GM12878 (cell line): ENCODE data around the gene SNRPD2. TPM values are rescaled to one million over a fixed set of nuclear protein-coding genes. Genes with fewer than 3 reads are reported as not detected.

Source experiments
- ATAC-seq: fragments of 200-7000 bp; cut with Tn5 transposase; 3 replicates; pipeline ENCODE4 v1.9.1; 2020; ENCODE audit warnings: mild to moderate bottlenecking, moderate library complexity
- BruUV-seq: library from RNA; stranded (reverse); fragments of 400-500 nt; replicated peaks from 2 replicates; lab custom pipeline; 2021; lab: Mats Ljungman, UMichigan
- CTCF ChIA-PET: fragments of 300-600 bp; sonication (Branson Sonifier 250); formaldehyde crosslinking; extraction: SDS; loops from one replicate; lab custom pipeline; 2021; ENCODE audit warnings: inconsistent platforms; lab: Yijun Ruan, JAX
- POLR2A ChIA-PET: fragments of 350-600 bp; formaldehyde crosslinking; extraction: SDS; loops from one replicate; lab custom pipeline; 2021; ENCODE audit warnings: inconsistent platforms; lab: Charles Lee
- RAD21 ChIA-PET: fragments of 300-600 bp; sonication (Branson Sonifier 250); formaldehyde crosslinking; loops from one replicate; lab custom pipeline; 2023; ENCODE audit warnings: antibody characterized with exemption; ENCODE audit not compliant: unreplicated experiment; lab: Charles Lee
- SMC1A ChIA-PET: fragments of 300-600 bp; sonication (Branson Sonifier 250); formaldehyde crosslinking; loops from one replicate; lab custom pipeline; 2023; ENCODE audit not compliant: unreplicated experiment, uncharacterized antibody; lab: Charles Lee
- DNase-seq: peaks from one replicate; pipeline ENCODE4 v3.0.0-alpha.2; 2011; ENCODE audit warnings: low read depth, low spot score
- FAIRE-seq: peaks from 3 replicates; lab custom pipeline; 2011; peaks lifted over from hg19 to GRCh38; lab: Jason Lieb, UNC
- H2AFZ ChIP-seq: 2 replicates; pipeline ENCODE4 v1.6.0; 2011; ENCODE audit warnings: low read depth, low read length, control low read depth; ENCODE audit not compliant: control insufficient read depth
- H3K27ac ChIP-seq: 2 replicates; pipeline ENCODE4 v1.5.1; 2011; ENCODE audit warnings: control low read depth; ENCODE audit not compliant: control insufficient read depth, insufficient read depth
- H3K27me3 ChIP-seq, 2 experiments: replicated peaks in 1 of 2; 2 replicates each; pipeline versions ENCODE4 v1.6.0 to v1.6.1; 2011; ENCODE audit warnings: low read length in 1 of 2; ENCODE audit not compliant: control insufficient read depth in 2 of 2, insufficient read depth in 2 of 2
- H3K36me3 ChIP-seq, 2 experiments: 2 replicates each; pipeline ENCODE4 v1.5.1; 2011; ENCODE audit warnings: low read length in 1 of 2; ENCODE audit not compliant: control insufficient read depth in 2 of 2, insufficient read depth in 2 of 2
- H3K4me1 ChIP-seq: 2 replicates; pipeline ENCODE4 v1.6.1; 2011; ENCODE audit warnings: mild to moderate bottlenecking, low read length, moderate library complexity, mixed read lengths; ENCODE audit not compliant: control insufficient read depth, insufficient read depth
- H3K4me2 ChIP-seq: 2 replicates; pipeline ENCODE4 v1.6.0; 2011; ENCODE audit warnings: control low read depth; ENCODE audit not compliant: control insufficient read depth, insufficient read depth
- H3K4me3 ChIP-seq: fragments of 200-600 bp; sonication (generic); 2 replicates; pipeline ENCODE4 v1.5.1; 2016
- H3K79me2 ChIP-seq: 2 replicates; pipeline ENCODE4 v1.6.0; 2011; ENCODE audit warnings: low read length; ENCODE audit not compliant: control insufficient read depth, insufficient read depth
- H3K9ac ChIP-seq: 2 replicates; pipeline ENCODE4 v1.8.0; 2011; ENCODE audit warnings: low read length, control low read depth, mixed read lengths; ENCODE audit not compliant: control insufficient read depth, insufficient read depth
- H3K9me3 ChIP-seq: replicated peaks from 3 replicates; pipeline ENCODE4 v1.5.1; 2011; ENCODE audit warnings: mild to moderate bottlenecking, low read length; ENCODE audit not compliant: control insufficient read depth, insufficient read depth
- H4K20me1 ChIP-seq: 2 replicates; pipeline ENCODE4 v1.6.0; 2011; ENCODE audit not compliant: control insufficient read depth, insufficient read depth
- NKRF ChIP-seq: fragments of 450-650 bp; conservative IDR thresholded peaks from 2 replicates; pipeline ENCODE4 v1.6.1; 2017; ENCODE audit warnings: mild to moderate bottlenecking, moderate library complexity
- TCF3 ChIP-seq: IDR thresholded peaks from 2 replicates; pipeline ENCODE4 v1.6.1; 2012; ENCODE audit warnings: low read depth, mild to moderate bottlenecking, low read length, borderline replicate concordance; ENCODE audit not compliant: insufficient read depth
- WGBS: methylation state at CpG from one replicate; pipeline ENCODE4 v1.1.6; 2016; ENCODE audit warnings: low lambda C conversion rate; ENCODE audit not compliant: insufficient replicate concordance, insufficient coverage; ENCODE audit errors: missing lambda C conversion rate; 5-methylcytosine and 5-hydroxymethylcytosine counted together
- in situ Hi-C: fragments of 300-500 bp; cut with MboI; formaldehyde crosslinking; loops from 9 replicates; pipeline ENCODE4 v1.14.3; 2018; ENCODE audit warnings: mixed read lengths
- intact Hi-C: fragments of 100-400 bp; cut with micrococcal nuclease; formaldehyde crosslinking; loops from one replicate; pipeline ENCODE4 v1.14.2; 2022; ENCODE audit not compliant: unreplicated experiment
- polyA plus RNA-seq, 11 experiments: library from polyadenylated mRNA; depleted of rRNA in 4 of 11; unstranded in 6 of 11; stranded (reverse) in 5 of 11; fragments of >200 nt; fragmentation: Nextera tagmentation in 4 of 11; fragmentation: Illumina TruSeq in 1 of 11; extraction: Ambion mirVana in 4 of 11; extraction: Trizol in 1 of 11; gene quantifications; 1 replicate in 1 of 11; 2 replicates in 10 of 11; pipeline versions ENCODE4 v1.2.1 to v1.2.3, GENCODE V29; 2011 to 2016; ENCODE audit warnings: inconsistent platforms in 2 of 11, missing spikeins in 2 of 11, low read depth in 1 of 11
- total RNA-seq, 4 experiments: library from RNA; depleted of rRNA in 3 of 4; stranded (reverse); fragments of >200 nt in 3 of 4; fragmentation: Illumina TruSeq in 1 of 4; extraction: Trizol in 1 of 4; gene quantifications; 2 replicates each; pipeline versions ENCODE4 v1.2.1 to v1.2.3, GENCODE V29; 2013 to 2021
- TF ChIP-seq, protein P1 (sequence below): fragments of 450-650 bp; IDR thresholded peaks from 2 replicates; pipeline ENCODE4 v1.6.1; 2016; ENCODE audit warnings: mild to moderate bottlenecking, moderate library complexity, borderline replicate concordance

The SNRPD2 gene
- total and polyA plus RNA-seq, 10 of the 15 experiments (the other 5 are each of a cell fraction or from before 2014, with no cell fraction given): 526 to 3,621 (median 951) TPM

DNA sequence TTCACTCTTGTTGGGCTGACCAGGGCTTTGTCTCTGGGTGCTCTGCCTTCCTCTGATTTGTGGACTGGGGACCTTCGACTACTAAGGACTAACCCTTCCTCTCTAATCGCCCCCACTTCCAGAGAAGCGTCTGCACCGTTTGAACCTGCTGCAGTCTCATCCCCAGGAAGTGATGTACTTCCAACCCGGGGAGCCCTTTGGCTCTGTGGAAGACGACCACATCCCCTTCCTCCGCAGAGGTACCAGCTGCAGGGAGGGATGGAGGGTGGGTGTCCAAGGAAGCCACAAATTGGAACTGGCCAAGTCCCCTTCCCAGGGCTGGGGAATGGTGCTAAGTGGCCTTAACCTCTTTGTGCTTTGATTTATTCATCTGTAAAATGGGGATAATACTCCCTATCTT, 9.9 kb upstream of the SNRPD2 start:
- no peak overlapping the region for H2AFZ ChIP-seq
- SMC1A ChIA-PET: no interaction called here
- ATAC-seq (no peak), DNase-seq (no peak), FAIRE-seq (no peak)
- no peak overlapping the region for H3K4me2 ChIP-seq
- peaks cover 2 to 6% of the 10 kb centered on the region in 2 experiments; a peak in 2 of 4 replicates for H3K36me3 ChIP-seq
- no peaks in the 10 kb centered on the region for H3K9me3 ChIP-seq
- H3K27me3 ChIP-seq: no peaks in the 10 kb centered on the region
- H3K9ac ChIP-seq: no peak overlapping the region
- H3K4me3 ChIP-seq: no peak overlapping the region
- WGBS: 75% methylated on average over 7 of the region's 7 CpGs
- POLR2A ChIA-PET: interaction anchor here (0.6 kb wide), 1 partner anchor 14 kb away, joined by 3 read pairs; no protein-coding TSS in a partner anchor
- RAD21 ChIA-PET: no interaction called here
- H3K27ac ChIP-seq: no peak overlapping the region
- TF ChIP-seq NKRF: no peak
- TF ChIP-seq, protein P1, sequence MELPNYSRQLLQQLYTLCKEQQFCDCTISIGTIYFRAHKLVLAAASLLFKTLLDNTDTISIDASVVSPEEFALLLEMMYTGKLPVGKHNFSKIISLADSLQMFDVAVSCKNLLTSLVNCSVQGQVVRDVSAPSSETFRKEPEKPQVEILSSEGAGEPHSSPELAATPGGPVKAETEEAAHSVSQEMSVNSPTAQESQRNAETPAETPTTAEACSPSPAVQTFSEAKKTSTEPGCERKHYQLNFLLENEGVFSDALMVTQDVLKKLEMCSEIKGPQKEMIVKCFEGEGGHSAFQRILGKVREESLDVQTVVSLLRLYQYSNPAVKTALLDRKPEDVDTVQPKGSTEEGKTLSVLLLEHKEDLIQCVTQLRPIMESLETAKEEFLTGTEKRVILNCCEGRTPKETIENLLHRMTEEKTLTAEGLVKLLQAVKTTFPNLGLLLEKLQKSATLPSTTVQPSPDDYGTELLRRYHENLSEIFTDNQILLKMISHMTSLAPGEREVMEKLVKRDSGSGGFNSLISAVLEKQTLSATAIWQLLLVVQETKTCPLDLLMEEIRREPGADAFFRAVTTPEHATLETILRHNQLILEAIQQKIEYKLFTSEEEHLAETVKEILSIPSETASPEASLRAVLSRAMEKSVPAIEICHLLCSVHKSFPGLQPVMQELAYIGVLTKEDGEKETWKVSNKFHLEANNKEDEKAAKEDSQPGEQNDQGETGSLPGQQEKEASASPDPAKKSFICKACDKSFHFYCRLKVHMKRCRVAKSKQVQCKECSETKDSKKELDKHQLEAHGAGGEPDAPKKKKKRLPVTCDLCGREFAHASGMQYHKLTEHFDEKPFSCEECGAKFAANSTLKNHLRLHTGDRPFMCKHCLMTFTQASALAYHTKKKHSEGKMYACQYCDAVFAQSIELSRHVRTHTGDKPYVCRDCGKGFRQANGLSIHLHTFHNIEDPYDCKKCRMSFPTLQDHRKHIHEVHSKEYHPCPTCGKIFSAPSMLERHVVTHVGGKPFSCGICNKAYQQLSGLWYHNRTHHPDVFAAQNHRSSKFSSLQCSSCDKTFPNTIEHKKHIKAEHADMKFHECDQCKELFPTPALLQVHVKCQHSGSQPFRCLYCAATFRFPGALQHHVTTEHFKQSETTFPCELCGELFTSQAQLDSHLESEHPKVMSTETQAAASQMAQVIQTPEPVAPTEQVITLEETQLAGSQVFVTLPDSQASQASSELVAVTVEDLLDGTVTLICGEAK: no peak
- no peak for TF ChIP-seq TCF3
- in situ Hi-C loops (no loop called here), intact Hi-C loops (no loop called here)
- BruUV-seq: no TSS peak
- H3K4me1 ChIP-seq: peaks cover 7% of the 10 kb centered on the region
- no peaks in the 10 kb centered on the region for H3K79me2 ChIP-seq
- CTCF ChIA-PET: interaction anchor here (0.9 to 6.1 kb wide), 2 partner anchors 8 to 11 kb away, joined by 4 to 73 read pairs; partner anchors contain the start of genes QPCTL and SNRPD2
- no peaks in the 10 kb centered on the region for H4K20me1 ChIP-seq
